ENCODE measurements around the gene WWOX.

WWOX gene

DNA sequence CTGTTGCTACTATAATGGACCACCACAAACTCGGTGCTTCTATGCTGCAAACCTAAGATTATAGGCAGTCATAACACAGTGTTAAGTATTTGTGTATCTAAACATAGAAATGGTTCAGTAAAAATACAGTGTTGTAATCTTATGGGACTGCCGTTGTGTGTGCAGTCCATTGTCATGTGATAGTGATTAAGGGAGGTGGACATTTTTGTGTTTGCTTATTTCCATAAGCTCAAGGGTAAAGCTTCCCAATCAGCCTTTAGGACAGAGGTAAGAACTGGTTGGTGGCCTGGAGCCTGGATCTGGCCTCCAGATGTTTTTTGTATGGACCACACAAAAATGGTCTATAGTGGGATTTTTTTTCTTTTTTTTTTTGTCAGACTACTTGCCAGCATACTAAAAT, 29.9 kb downstream of the WWOX start:
- FAIRE-seq = no peak
- no peak for DNase-seq (ENCODE audit: insufficient read length, low spot score)
- TF ChIP-seq, protein P1, sequence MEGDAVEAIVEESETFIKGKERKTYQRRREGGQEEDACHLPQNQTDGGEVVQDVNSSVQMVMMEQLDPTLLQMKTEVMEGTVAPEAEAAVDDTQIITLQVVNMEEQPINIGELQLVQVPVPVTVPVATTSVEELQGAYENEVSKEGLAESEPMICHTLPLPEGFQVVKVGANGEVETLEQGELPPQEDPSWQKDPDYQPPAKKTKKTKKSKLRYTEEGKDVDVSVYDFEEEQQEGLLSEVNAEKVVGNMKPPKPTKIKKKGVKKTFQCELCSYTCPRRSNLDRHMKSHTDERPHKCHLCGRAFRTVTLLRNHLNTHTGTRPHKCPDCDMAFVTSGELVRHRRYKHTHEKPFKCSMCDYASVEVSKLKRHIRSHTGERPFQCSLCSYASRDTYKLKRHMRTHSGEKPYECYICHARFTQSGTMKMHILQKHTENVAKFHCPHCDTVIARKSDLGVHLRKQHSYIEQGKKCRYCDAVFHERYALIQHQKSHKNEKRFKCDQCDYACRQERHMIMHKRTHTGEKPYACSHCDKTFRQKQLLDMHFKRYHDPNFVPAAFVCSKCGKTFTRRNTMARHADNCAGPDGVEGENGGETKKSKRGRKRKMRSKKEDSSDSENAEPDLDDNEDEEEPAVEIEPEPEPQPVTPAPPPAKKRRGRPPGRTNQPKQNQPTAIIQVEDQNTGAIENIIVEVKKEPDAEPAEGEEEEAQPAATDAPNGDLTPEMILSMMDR (IDR thresholded peaks at IDR 0.05; ENCODE audit: insufficient read depth, missing control alignments) = no peak

DNA sequence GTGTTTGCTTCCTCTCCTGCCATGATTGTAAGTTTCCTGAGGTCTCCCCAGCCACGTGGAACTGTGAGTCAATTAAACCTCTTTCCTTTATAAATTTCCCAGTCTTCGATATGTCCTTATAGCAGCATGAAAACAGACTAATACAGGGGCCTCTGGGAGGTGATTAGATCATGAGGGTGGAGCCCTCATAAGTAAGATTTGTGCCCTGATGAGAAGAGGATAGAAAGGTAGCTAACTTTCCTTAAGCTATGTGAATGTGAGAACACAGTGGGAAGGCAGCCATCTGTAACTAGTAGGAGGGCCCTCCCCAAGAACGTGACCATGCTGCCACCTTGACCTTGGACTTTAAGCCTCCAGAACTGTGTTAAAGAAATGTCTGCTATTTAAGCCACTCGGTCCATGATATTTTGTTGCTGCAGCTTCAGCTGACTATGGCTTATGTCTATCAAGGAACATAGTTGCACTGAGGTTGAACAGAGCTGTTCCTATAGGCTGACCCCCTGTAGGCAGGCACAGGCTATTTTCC, 30.7 kb downstream of the WWOX start:
- no peak for DNase-seq (ENCODE audit: insufficient read length, low spot score)
- no peak for FAIRE-seq
- TF ChIP-seq, protein P1 (IDR thresholded peaks at IDR 0.05; ENCODE audit: insufficient read depth, missing control alignments) = no peak

DNA sequence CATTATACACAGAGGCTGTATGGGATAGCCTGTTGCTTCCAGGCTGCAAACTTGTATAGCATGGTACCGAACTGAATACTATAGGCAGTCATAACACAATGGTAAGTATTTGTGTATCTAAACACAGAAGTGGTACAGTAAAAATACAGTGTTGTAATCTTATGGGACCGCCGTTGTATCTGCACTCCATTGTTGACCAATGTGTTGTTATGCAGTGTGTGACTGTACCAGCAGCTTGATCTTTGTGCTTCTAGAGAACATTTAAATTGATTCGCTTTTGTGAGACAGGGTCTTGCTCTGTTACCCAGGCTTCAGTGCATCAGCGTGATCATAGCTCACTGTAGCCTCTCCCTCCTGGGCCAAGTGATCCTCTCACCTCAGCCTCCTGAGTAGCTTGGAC, 31.5 kb downstream of the WWOX start:
- DNase-seq (ENCODE audit: insufficient read length, low spot score) (no peak), FAIRE-seq (no peak)
- TF ChIP-seq, protein P1 (IDR thresholded peaks at IDR 0.05; ENCODE audit: insufficient read depth, missing control alignments) = no peak

DNA sequence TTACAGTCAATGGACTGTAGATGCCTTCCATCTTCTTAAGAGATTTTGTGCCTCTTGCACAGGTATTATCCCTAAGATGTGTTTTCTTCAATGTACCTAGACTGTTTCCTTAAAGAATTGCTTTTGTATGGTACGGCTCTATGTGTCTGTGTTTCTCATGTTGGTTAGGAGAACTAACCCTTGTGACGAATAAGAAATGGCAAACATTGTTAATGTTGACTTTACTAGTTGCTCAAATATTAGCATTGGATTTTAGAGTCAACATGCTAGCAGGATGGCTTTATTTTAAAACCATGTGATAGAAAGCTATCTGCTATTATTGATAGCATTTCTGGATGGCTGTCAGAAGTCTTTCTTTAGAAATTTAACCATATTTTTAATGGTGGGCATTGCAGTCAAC, 34.5 kb downstream of the WWOX start:
- TF ChIP-seq, protein P1 (IDR thresholded peaks at IDR 0.05; ENCODE audit: insufficient read depth, missing control alignments) = no peak

DNA sequence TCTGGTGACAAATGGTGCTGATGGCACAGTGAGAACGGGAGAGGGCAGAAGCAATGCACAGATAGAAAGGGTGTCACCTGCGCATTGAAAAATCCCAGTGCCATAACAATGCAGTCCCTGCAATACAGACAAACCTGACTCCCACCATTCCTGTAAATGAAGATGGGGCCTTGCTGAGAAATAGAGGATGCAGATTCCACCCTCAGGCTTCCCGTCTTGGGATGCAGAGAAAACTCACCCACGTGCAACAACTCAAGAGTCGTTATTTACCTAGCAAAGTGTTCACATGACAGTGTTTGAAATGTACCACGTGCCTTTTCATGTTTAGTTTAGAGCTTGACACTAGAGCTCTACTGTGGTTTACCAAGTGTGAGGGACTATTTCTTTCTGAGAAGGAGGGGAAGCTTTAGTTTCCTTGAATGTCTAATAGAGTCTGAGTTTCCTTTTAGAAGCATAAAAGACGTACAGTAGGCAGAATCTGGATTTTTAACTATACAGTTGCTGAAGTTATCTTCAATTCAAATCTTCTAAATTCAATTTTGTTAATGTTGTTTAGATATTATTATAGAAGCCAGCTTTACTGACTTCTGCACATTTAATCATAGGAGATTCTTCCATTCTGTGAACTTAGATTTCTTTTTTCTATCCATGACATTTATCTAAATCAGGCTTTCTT, 35.6 kb downstream of the WWOX start:
- DNase-seq (ENCODE audit: insufficient read length, low spot score) (no peak), FAIRE-seq (no peak)
- TF ChIP-seq, protein P1 (IDR thresholded peaks at IDR 0.05; ENCODE audit: insufficient read depth, missing control alignments) = no peak

More for the DNA sequence above, 34.5 kb downstream of the WWOX start:
- DNase-seq (ENCODE audit: insufficient read length, low spot score) (no peak), FAIRE-seq (no peak)

DNA sequence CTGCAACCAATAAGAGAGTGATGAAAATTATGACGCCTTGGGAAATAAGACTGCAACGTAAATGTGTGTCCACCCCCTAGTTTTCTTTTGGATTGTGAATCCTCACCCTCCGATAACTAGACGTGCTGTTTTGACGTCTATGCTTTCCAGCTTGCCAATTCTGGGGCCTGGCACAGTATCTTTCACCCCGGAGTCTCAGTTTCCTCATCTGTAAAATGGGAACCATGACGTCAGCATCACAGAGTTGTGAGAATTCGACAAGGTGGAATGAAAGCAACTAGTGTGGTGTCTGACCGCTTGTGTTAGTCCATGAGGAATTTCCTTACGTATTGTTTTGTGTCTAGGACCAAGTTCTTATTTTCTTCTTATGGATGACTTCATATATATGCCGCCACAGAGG, 37.7 kb downstream of the WWOX start:
- no peak for FAIRE-seq
- no peak for DNase-seq (ENCODE audit: insufficient read length, low spot score)
- TF ChIP-seq, protein P1 (IDR thresholded peaks at IDR 0.05; ENCODE audit: insufficient read depth, missing control alignments) = no peak
